GM12878 (cell line): ENCODE measurements around the gene ZNF841. TPM values are rescaled to one million over a fixed set of nuclear protein-coding genes. Genes with fewer than 3 reads are reported as not detected.

Experiments
- ATF7 ChIP-seq: fragments of 450-650 bp; IDR thresholded peaks from 2 replicates; pipeline ENCODE4 v1.6.1; 2016; ENCODE audit warnings: low read depth, mild to moderate bottlenecking
- CHD1 ChIP-seq: IDR thresholded peaks from 2 replicates; pipeline ENCODE4 v1.6.1; 2012; ENCODE audit warnings: low read depth, low read length, improper control_type of control experiment
- CHD2 ChIP-seq: IDR thresholded peaks from 2 replicates; pipeline ENCODE4 v1.6.1; 2011; ENCODE audit warnings: low read depth, low read length, improper control_type of control experiment, borderline replicate concordance
- EED ChIP-seq: sonication (generic); IDR thresholded peaks from 2 replicates; pipeline ENCODE4 v1.6.1; 2016; ENCODE audit warnings: antibody characterized with exemption, low read depth
- FOXK2 ChIP-seq: fragments of 450-650 bp; IDR thresholded peaks from 2 replicates; pipeline ENCODE4 v1.6.1; 2017; ENCODE audit warnings: mild to moderate bottlenecking, moderate library complexity
- FOXM1 ChIP-seq: IDR thresholded peaks from 2 replicates; pipeline ENCODE4 v1.6.1; 2012; ENCODE audit warnings: low read depth, mild to moderate bottlenecking, inconsistent platforms, low read length, moderate library complexity
- HSF1 ChIP-seq: fragments of 150-350 bp; IDR thresholded peaks from 2 replicates; pipeline ENCODE4 v1.6.1; 2014; ENCODE audit warnings: mild to moderate bottlenecking, low read depth, low read length
- JUNB ChIP-seq: IDR thresholded peaks from 2 replicates; pipeline ENCODE4 v1.6.1; 2016; ENCODE audit warnings: antibody characterized with exemption, mild to moderate bottlenecking
- JUND ChIP-seq: IDR thresholded peaks from 2 replicates; pipeline ENCODE4 v1.6.1; 2012; ENCODE audit warnings: low read depth, mild to moderate bottlenecking, low read length, improper control_type of control experiment, moderate library complexity
- MEF2B ChIP-seq: fragments of 450-650 bp; IDR thresholded peaks from 2 replicates; pipeline ENCODE4 v1.6.1; 2018; ENCODE audit warnings: mild to moderate bottlenecking, moderate library complexity; ENCODE audit not compliant: partially characterized antibody, poor library complexity, severe bottlenecking
- MTA3 ChIP-seq: IDR thresholded peaks from 2 replicates; pipeline ENCODE4 v1.6.1; 2012; ENCODE audit warnings: low read length, inconsistent platforms, borderline replicate concordance
- NBN ChIP-seq: fragments of 450-650 bp; IDR thresholded peaks from 2 replicates; pipeline ENCODE4 v1.6.1; 2016
- RAD51 ChIP-seq: fragments of 450-650 bp; IDR thresholded peaks from 2 replicates; pipeline ENCODE4 v1.6.1; 2016; ENCODE audit warnings: moderate library complexity, mild to moderate bottlenecking, inconsistent platforms
- RELA ChIP-seq: fragments of 450-650 bp; IDR thresholded peaks from 2 replicates; pipeline ENCODE4 v1.8.0; 2014; ENCODE audit warnings: borderline replicate concordance; ENCODE audit not compliant: partially characterized antibody
- RFX5 ChIP-seq: IDR thresholded peaks from 2 replicates; pipeline ENCODE4 v1.6.1; 2011; ENCODE audit warnings: low read depth, low read length, improper control_type of control experiment
- RUNX3 ChIP-seq: IDR thresholded peaks from 2 replicates; pipeline ENCODE4 v1.6.1; 2012; ENCODE audit warnings: low read length, inconsistent platforms
- SMARCA5 ChIP-seq: fragments of 450-650 bp; IDR thresholded peaks from 2 replicates; pipeline ENCODE4 v1.6.1; 2017; ENCODE audit warnings: mild to moderate bottlenecking
- SRF ChIP-seq, 2 experiments: IDR thresholded peaks; 2 replicates each; pipeline ENCODE4 v1.6.1; 2011; ENCODE audit warnings: low read depth in 2 of 2, low read length in 2 of 2, mild to moderate bottlenecking in 1 of 2, moderate library complexity in 1 of 2
- USF2 ChIP-seq: IDR thresholded peaks from 2 replicates; pipeline ENCODE4 v1.6.1; 2011; ENCODE audit warnings: low read depth, low read length, improper control_type of control experiment, borderline replicate concordance
- ZBTB4 ChIP-seq: fragments of 450-650 bp; formaldehyde crosslinking; IDR thresholded peaks from 2 replicates; pipeline ENCODE4 v1.4.0; 2022; ENCODE audit warnings: mild to moderate bottlenecking, moderate library complexity
- polyA plus RNA-seq, 11 experiments: library from polyadenylated mRNA; depleted of rRNA in 4 of 11; unstranded in 6 of 11; stranded (reverse) in 5 of 11; fragments of >200 nt; fragmentation: Nextera tagmentation in 4 of 11; fragmentation: Illumina TruSeq in 1 of 11; extraction: Ambion mirVana in 4 of 11; extraction: Trizol in 1 of 11; gene quantifications; 1 replicate in 1 of 11; 2 replicates in 10 of 11; pipeline versions ENCODE4 v1.2.1 to v1.2.3, GENCODE V29; 2011 to 2016; ENCODE audit warnings: inconsistent platforms in 2 of 11, missing spikeins in 2 of 11, low read depth in 1 of 11
- total RNA-seq, 4 experiments: library from RNA; depleted of rRNA in 3 of 4; stranded (reverse); fragments of >200 nt in 3 of 4; fragmentation: Illumina TruSeq in 1 of 4; extraction: Trizol in 1 of 4; gene quantifications; 2 replicates each; pipeline versions ENCODE4 v1.2.1 to v1.2.3, GENCODE V29; 2013 to 2021
- TF ChIP-seq, protein P1 (sequence below): fragments of 450-650 bp; IDR thresholded peaks from 2 replicates; pipeline ENCODE4 v1.6.1; 2016; ENCODE audit warnings: mild to moderate bottlenecking, moderate library complexity, borderline replicate concordance

ZNF841 gene
- total and polyA plus RNA-seq, 10 of the 15 experiments (the other 5 are each of a cell fraction or from before 2014, with no cell fraction given), result 1.4 to 15.0 (median 8.2) TPM

- no peak for TF ChIP-seq RFX5
- TF ChIP-seq MTA3, result no peak; the same call in 1 of the 2 replicates
- no peak for TF ChIP-seq RELA
- TF ChIP-seq JUND, result no peak
- TF ChIP-seq HSF1, result no peak
- TF ChIP-seq FOXK2, result no peak
- TF ChIP-seq SMARCA5, result peak; percentile 80; the same call in 1 of the 2 replicates
- TF ChIP-seq NBN, result 0 out of 2 replicates have a peak, but pooled peaks have one; percentile 35
- TF ChIP-seq, protein P1, sequence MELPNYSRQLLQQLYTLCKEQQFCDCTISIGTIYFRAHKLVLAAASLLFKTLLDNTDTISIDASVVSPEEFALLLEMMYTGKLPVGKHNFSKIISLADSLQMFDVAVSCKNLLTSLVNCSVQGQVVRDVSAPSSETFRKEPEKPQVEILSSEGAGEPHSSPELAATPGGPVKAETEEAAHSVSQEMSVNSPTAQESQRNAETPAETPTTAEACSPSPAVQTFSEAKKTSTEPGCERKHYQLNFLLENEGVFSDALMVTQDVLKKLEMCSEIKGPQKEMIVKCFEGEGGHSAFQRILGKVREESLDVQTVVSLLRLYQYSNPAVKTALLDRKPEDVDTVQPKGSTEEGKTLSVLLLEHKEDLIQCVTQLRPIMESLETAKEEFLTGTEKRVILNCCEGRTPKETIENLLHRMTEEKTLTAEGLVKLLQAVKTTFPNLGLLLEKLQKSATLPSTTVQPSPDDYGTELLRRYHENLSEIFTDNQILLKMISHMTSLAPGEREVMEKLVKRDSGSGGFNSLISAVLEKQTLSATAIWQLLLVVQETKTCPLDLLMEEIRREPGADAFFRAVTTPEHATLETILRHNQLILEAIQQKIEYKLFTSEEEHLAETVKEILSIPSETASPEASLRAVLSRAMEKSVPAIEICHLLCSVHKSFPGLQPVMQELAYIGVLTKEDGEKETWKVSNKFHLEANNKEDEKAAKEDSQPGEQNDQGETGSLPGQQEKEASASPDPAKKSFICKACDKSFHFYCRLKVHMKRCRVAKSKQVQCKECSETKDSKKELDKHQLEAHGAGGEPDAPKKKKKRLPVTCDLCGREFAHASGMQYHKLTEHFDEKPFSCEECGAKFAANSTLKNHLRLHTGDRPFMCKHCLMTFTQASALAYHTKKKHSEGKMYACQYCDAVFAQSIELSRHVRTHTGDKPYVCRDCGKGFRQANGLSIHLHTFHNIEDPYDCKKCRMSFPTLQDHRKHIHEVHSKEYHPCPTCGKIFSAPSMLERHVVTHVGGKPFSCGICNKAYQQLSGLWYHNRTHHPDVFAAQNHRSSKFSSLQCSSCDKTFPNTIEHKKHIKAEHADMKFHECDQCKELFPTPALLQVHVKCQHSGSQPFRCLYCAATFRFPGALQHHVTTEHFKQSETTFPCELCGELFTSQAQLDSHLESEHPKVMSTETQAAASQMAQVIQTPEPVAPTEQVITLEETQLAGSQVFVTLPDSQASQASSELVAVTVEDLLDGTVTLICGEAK, result peak; percentile 95
- no peak for TF ChIP-seq MEF2B
- TF ChIP-seq JUNB, result no peak
- no peak for TF ChIP-seq FOXM1
- no peak for TF ChIP-seq ATF7
- TF ChIP-seq USF2, result no peak
- 0 out of 2 replicates have a peak, but pooled peaks have one; percentile 38 for TF ChIP-seq CHD2
- TF ChIP-seq CHD1, result no peak
- 0 out of 2 replicates have a peak, but pooled peaks have one; percentile 5 for TF ChIP-seq RUNX3
- 0 out of 4 replicates have a peak, but pooled peaks of 1 of the 2 experiments have one; percentile 46 for TF ChIP-seq SRF (IDR thresholded peaks at IDR 0.05; ENCODE audit: low read depth in 2 of 2, low read length in 2 of 2)
- peak; percentile 64 for TF ChIP-seq EED
- TF ChIP-seq RAD51, result no peak
- TF ChIP-seq ZBTB4 (CRISPR knock-in tag), result no peak
Measured at GRCh38 chr19:52139252-52140031, 43.9 kb upstream of the ZNF841 start, which contains the start of gene ZNF616 (continued).
